CD4-positive, alpha-beta T cell (primary cell): Measurements from ENCODE around the gene TMPRSS7. TPM values are rescaled to one million over a fixed set of nuclear protein-coding genes. Genes with fewer than 3 reads are reported as not detected.

Experiments
- ATAC-seq: fragments of 200-7000 bp; cut with Tn5 transposase; one replicate; pipeline ENCODE4 v1.10.0; 2022; ENCODE audit warnings: mild to moderate bottlenecking; ENCODE audit not compliant: poor library complexity
- CTCF ChIA-PET: fragments of 350-600 bp; sonication (Branson Sonifier 250); formaldehyde crosslinking; loops from one replicate; lab custom pipeline; 2021; ENCODE audit warnings: antibody characterized with exemption, inconsistent platforms; lab: Charles Lee
- POLR2A ChIA-PET: fragments of 350-600 bp; sonication (Branson Sonifier 250); formaldehyde crosslinking; loops from one replicate; lab custom pipeline; 2021; ENCODE audit warnings: antibody characterized with exemption, inconsistent platforms; lab: Charles Lee
- DNase-seq, 14 experiments: peaks; one replicate each; pipeline ENCODE4 v3.0.0-alpha.2; 2013 to 2020; ENCODE audit warnings: mixed read lengths in 2 of 14
- H3K27ac ChIP-seq, 2 donors: one replicate each; pipeline versions ENCODE4 v1.5.1 to v1.7.0; 2013; ENCODE audit warnings: low read length in 2 of 2, low read depth in 1 of 2, mild to moderate bottlenecking in 1 of 2
- H3K27me3 ChIP-seq, 2 experiments: 1 replicate in 1 of 2; 2 replicates in 1 of 2; pipeline versions ENCODE4 v1.6.1 to v1.7.0; 2013; ENCODE audit warnings: low read length in 2 of 2, control low read depth in 1 of 2, mild to moderate bottlenecking in 1 of 2, moderate library complexity in 1 of 2; ENCODE audit not compliant: insufficient read depth in 2 of 2, control insufficient read depth in 1 of 2
- H3K36me3 ChIP-seq: one replicate; pipeline ENCODE4 v1.6.1; 2013; ENCODE audit warnings: low read length, control low read depth; ENCODE audit not compliant: insufficient read depth
- H3K4me1 ChIP-seq: one replicate; pipeline ENCODE4 v1.6.1; 2013; ENCODE audit warnings: low read length, control low read depth; ENCODE audit not compliant: insufficient read depth
- H3K4me3 ChIP-seq: one replicate; pipeline ENCODE4 v1.5.1; 2013; ENCODE audit warnings: mild to moderate bottlenecking, low read length, moderate library complexity
- H3K9me3 ChIP-seq, 2 experiments: 1 replicate in 1 of 2; 2 replicates in 1 of 2; pipeline versions ENCODE4 v1.6.1 to v1.7.0; 2013; ENCODE audit warnings: low read length in 2 of 2, mild to moderate bottlenecking in 2 of 2, control low read depth in 1 of 2, moderate library complexity in 1 of 2; ENCODE audit not compliant: control insufficient read depth in 1 of 2, insufficient read depth in 1 of 2
- H3K27ac Mint-ChIP-seq: one replicate; pipeline ENCODE4 v1.8.0; 2020; ENCODE audit warnings: mixed read lengths
- H3K27me3 Mint-ChIP-seq: one replicate; pipeline ENCODE4 v1.8.0; 2021; ENCODE audit warnings: mixed read lengths
- H3K36me3 Mint-ChIP-seq: one replicate; pipeline ENCODE4 v1.8.0; 2021; ENCODE audit warnings: low read depth, mixed read lengths
- H3K4me1 Mint-ChIP-seq: one replicate; pipeline ENCODE4 v1.8.0; 2021; ENCODE audit warnings: low read depth, mixed read lengths
- H3K4me3 Mint-ChIP-seq: one replicate; pipeline ENCODE4 v1.8.0; 2020; ENCODE audit warnings: mild to moderate bottlenecking, mixed read lengths
- H3K9me3 Mint-ChIP-seq: one replicate; pipeline ENCODE4 v1.8.0; 2020; ENCODE audit warnings: mixed read lengths
- CTCF ChIP-seq: fragments of 200-600 bp; IDR thresholded peaks from one replicate; pipeline ENCODE4 v1.8.0; 2022; ENCODE audit warnings: antibody characterized with exemption, mild to moderate bottlenecking
- intact Hi-C, 2 experiments: fragments of 100-400 bp; cut with DNase I in 1 of 2; cut with micrococcal nuclease in 1 of 2; formaldehyde crosslinking; loops; one replicate each; pipeline versions ENCODE4 v1.15.1 to v1.9.0; 2023 to 2025; cut with DNase I, micrococcal nuclease
- total RNA-seq, 174 experiments: library from RNA in 2 of 174; stranded (reverse) in 2 of 174; gene quantifications; one replicate each; pipeline ENCODE4 v1.2.3 and lab custom pipeline; 2021 to 2026

The TMPRSS7 gene
- total RNA-seq, 2 experiments from 2014 or later = 0.14 TPM; not detected in 1

- Mint-ChIP-seq H3K4me3 (no peak overlapping the region), H3K9me3 (no peaks in the 10 kb centered on the region), H3K4me1 (peaks cover 83% of the 10 kb centered on the region), H3K36me3 (peaks cover 57% of the 10 kb centered on the region), H3K27me3 (no peaks in the 10 kb centered on the region), H3K27ac (peak overlapping the region; percentile 32)
- ChIA-PET CTCF (interaction anchor here (0.9 to 1.3 kb wide), 2 partner anchors 10 to 172 kb away, joined by 3 to 4 read pairs; partner anchors contain the start of gene SLC9C1), POLR2A (interaction anchor here (0.8 kb wide), 2 partner anchors 10 to 42 kb away, joined by 3 to 4 read pairs; no protein-coding TSS in a partner anchor)
- intact Hi-C loops = loop anchor here in 1 of 2 experiments (5.0 kb wide), 1 partner anchor 180 kb away; no protein-coding TSS in a partner anchor
- no peak overlapping the region for H3K27ac ChIP-seq
- no peak for ATAC-seq
- H3K4me1 ChIP-seq = peaks cover 26% of the 10 kb centered on the region
- H3K4me3 ChIP-seq = no peak overlapping the region
- TF ChIP-seq CTCF = no peak
- H3K36me3 ChIP-seq = peaks cover 33% of the 10 kb centered on the region
- H3K9me3 ChIP-seq = no peaks in the 10 kb centered on the region
- DNase-seq = no peak
- H3K27me3 ChIP-seq = no peaks in the 10 kb centered on the region
Measured at GRCh38 chr3:112121577-112122547, 87.3 kb downstream of the TMPRSS7 start.

GRCh38 chr3:112122870-112123269, 88.3 kb downstream of the TMPRSS7 start:
- H3K4me3 ChIP-seq = no peak overlapping the region
- Mint-ChIP-seq H3K4me3 (no peak overlapping the region), H3K9me3 (no peaks in the 10 kb centered on the region), H3K4me1 (peaks cover 85% of the 10 kb centered on the region), H3K27ac (no peak overlapping the region), H3K36me3 (peaks cover 58% of the 10 kb centered on the region), H3K27me3 (no peaks in the 10 kb centered on the region)
- ATAC-seq (no peak), DNase-seq (no peak)
- peaks cover 33% of the 10 kb centered on the region for H3K36me3 ChIP-seq
- no peak overlapping the region for H3K27ac ChIP-seq
- H3K9me3 ChIP-seq = no peaks in the 10 kb centered on the region
- H3K4me1 ChIP-seq = peaks cover 32% of the 10 kb centered on the region
- no peak for TF ChIP-seq CTCF
- H3K27me3 ChIP-seq = no peaks in the 10 kb centered on the region
- ChIA-PET CTCF (interaction anchor here (1.4 to 2.0 kb wide), 2 partner anchors 11 to 12 kb away, joined by 3 to 5 read pairs; no protein-coding TSS in a partner anchor), POLR2A (interaction anchor here (1.4 kb wide), 1 partner anchor 10 kb away, joined by 3 read pairs; the partner anchor contains the start of gene GCSAM)
- intact Hi-C loops = loop anchor here in 1 of 2 experiments (5.0 kb wide), 1 partner anchor 179 kb away; no protein-coding TSS in a partner anchor

GRCh38 chr3:112123548-112123947, 89.0 kb downstream of the TMPRSS7 start:
- H3K9me3 Mint-ChIP-seq = no peaks in the 10 kb centered on the region
- H3K27me3 Mint-ChIP-seq = no peaks in the 10 kb centered on the region
- H3K27ac Mint-ChIP-seq = no peak overlapping the region
- H3K4me1 Mint-ChIP-seq = peaks cover 86% of the 10 kb centered on the region
- H3K36me3 Mint-ChIP-seq = peaks cover 58% of the 10 kb centered on the region
- POLR2A ChIA-PET = interaction anchor here (1.4 kb wide), 1 partner anchor 9 kb away, joined by 3 read pairs; the partner anchor contains the start of gene GCSAM
- CTCF ChIA-PET = interaction anchor here (1.4 to 2.0 kb wide), 2 partner anchors 11 to 12 kb away, joined by 3 to 5 read pairs; no protein-coding TSS in a partner anchor
- Histone ChIP-seq H3K36me3 (peaks cover 33% of the 10 kb centered on the region), H3K27me3 (no peaks in the 10 kb centered on the region), H3K4me3 (no peak overlapping the region), H3K9me3 (no peaks in the 10 kb centered on the region), H3K4me1 (peaks cover 36% of the 10 kb centered on the region), H3K27ac (no peak overlapping the region)
- H3K4me3 Mint-ChIP-seq = no peak overlapping the region
- ATAC-seq (no peak), DNase-seq (no peak)
- no peak for TF ChIP-seq CTCF
- intact Hi-C loops = loop anchor here in 1 of 2 experiments (5.0 kb wide), 1 partner anchor 179 kb away; no protein-coding TSS in a partner anchor
